ENCODE results near the gene AIMP1. TPM values are rescaled to one million over a fixed set of nuclear protein-coding genes. Genes with fewer than 3 reads are reported as not detected.

Gene AIMP1
- total RNA-seq, 1 experiment from 2014 or later: 60.4 TPM

DNA sequence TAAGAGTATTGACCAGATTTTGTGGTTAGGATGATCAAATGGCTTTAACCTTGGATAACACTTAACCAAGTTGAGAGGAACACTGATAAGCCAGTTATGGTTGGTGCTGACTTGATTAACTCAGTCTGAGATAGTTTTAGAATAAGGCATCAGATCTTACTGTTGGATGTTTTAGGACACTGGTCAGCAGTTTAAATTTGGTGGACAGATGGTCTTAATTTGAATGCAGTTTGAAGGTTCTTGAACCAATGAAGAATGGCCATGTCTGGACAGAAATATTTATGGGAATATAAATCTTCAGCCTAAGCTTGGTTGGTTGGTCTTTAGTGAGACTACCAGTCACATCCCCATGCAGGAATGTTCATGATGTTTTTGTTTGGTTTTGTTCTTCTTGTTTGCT is 54.8 kb downstream of the AIMP1 start:
- CTCF ChIA-PET: no interaction called here
- no peaks in the 10 kb centered on the region for H3K27me3 Mint-ChIP-seq (ENCODE audit: unreplicated experiment)
- intact Hi-C loops (cut with micrococcal nuclease; ENCODE audit: unreplicated experiment): no loop called here
- no TSS peak for BruUV-seq (replicated peaks)
- H3K4me1 Mint-ChIP-seq (ENCODE audit: low read depth, unreplicated experiment): peaks cover 3% of the 10 kb centered on the region
- H3K4me3 Mint-ChIP-seq (ENCODE audit: low read depth, unreplicated experiment): no peak overlapping the region
- H3K27ac Mint-ChIP-seq (ENCODE audit: unreplicated experiment): no peak overlapping the region
- no peaks in the 10 kb centered on the region for H3K9me3 Mint-ChIP-seq (ENCODE audit: low read depth, unreplicated experiment)
- H3K36me3 Mint-ChIP-seq (ENCODE audit: insufficient read depth, unreplicated experiment): no peaks in the 10 kb centered on the region
- DNase-seq: no peak
- TF ChIP-seq, protein P1, sequence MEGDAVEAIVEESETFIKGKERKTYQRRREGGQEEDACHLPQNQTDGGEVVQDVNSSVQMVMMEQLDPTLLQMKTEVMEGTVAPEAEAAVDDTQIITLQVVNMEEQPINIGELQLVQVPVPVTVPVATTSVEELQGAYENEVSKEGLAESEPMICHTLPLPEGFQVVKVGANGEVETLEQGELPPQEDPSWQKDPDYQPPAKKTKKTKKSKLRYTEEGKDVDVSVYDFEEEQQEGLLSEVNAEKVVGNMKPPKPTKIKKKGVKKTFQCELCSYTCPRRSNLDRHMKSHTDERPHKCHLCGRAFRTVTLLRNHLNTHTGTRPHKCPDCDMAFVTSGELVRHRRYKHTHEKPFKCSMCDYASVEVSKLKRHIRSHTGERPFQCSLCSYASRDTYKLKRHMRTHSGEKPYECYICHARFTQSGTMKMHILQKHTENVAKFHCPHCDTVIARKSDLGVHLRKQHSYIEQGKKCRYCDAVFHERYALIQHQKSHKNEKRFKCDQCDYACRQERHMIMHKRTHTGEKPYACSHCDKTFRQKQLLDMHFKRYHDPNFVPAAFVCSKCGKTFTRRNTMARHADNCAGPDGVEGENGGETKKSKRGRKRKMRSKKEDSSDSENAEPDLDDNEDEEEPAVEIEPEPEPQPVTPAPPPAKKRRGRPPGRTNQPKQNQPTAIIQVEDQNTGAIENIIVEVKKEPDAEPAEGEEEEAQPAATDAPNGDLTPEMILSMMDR (IDR thresholded peaks at IDR 0.05; ENCODE audit: unreplicated experiment): no peak

DNA sequence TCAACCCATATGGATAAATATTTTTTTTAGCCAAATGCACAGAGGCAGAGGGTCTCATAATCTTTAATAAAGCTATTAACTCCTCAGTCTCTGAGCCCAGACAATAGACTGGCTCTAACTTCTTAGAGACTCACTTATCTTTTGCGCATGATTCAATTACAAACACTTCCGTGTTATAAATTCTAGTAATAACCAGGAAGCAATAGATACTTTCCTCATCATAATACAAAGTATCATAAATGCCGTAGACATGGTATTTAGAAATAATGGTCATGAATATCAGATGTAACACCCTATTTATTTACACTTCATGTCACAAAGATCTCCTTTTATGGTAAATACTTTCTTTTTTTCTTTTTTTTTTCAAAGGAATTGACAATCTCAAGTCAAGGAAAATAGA is 56.7 kb downstream of the AIMP1 start:
- H3K4me3 Mint-ChIP-seq (ENCODE audit: low read depth, unreplicated experiment): no peak overlapping the region
- H3K36me3 Mint-ChIP-seq (ENCODE audit: insufficient read depth, unreplicated experiment): no peaks in the 10 kb centered on the region
- no peaks in the 10 kb centered on the region for H3K27me3 Mint-ChIP-seq (ENCODE audit: unreplicated experiment)
- intact Hi-C loops (cut with micrococcal nuclease; ENCODE audit: unreplicated experiment): no loop called here
- CTCF ChIA-PET: no interaction called here
- TF ChIP-seq, protein P1 (IDR thresholded peaks at IDR 0.05; ENCODE audit: unreplicated experiment): no peak
- H3K4me1 Mint-ChIP-seq (ENCODE audit: low read depth, unreplicated experiment): no peaks in the 10 kb centered on the region
- no peak overlapping the region for H3K27ac Mint-ChIP-seq (ENCODE audit: unreplicated experiment)
- no peak for DNase-seq
- no TSS peak for BruUV-seq (replicated peaks)
- no peaks in the 10 kb centered on the region for H3K9me3 Mint-ChIP-seq (ENCODE audit: low read depth, unreplicated experiment)

DNA sequence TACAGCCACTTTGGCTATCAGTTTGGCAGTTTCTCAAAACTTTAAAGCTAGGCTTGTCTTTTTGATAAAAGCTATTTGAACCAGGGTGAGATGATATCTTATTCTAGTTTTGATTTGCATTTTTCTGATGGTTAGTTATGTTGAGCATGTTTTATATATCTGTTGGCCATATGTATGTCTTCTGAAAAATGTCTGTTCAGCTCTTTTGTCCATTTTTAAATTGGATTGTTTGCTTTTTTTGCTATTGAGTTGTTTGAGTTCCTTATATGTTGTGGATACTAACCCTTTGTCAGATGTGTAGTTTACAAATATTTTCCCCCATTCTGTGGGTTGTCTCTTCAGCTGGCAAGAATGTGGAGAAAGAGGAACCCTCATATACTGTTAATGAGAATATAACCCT is 63.8 kb downstream of the AIMP1 start:
- no peaks in the 10 kb centered on the region for H3K27me3 Mint-ChIP-seq (ENCODE audit: unreplicated experiment)
- no peak overlapping the region for H3K4me3 Mint-ChIP-seq (ENCODE audit: low read depth, unreplicated experiment)
- H3K9me3 Mint-ChIP-seq (ENCODE audit: low read depth, unreplicated experiment): no peaks in the 10 kb centered on the region
- BruUV-seq (replicated peaks): no TSS peak
- TF ChIP-seq, protein P1 (IDR thresholded peaks at IDR 0.05; ENCODE audit: unreplicated experiment): no peak
- no peak overlapping the region for H3K27ac Mint-ChIP-seq (ENCODE audit: unreplicated experiment)
- intact Hi-C loops (cut with micrococcal nuclease; ENCODE audit: unreplicated experiment): no loop called here
- CTCF ChIA-PET: no interaction called here
- H3K36me3 Mint-ChIP-seq (ENCODE audit: insufficient read depth, unreplicated experiment): no peaks in the 10 kb centered on the region
- H3K4me1 Mint-ChIP-seq (ENCODE audit: low read depth, unreplicated experiment): no peaks in the 10 kb centered on the region
- DNase-seq: no peak

DNA sequence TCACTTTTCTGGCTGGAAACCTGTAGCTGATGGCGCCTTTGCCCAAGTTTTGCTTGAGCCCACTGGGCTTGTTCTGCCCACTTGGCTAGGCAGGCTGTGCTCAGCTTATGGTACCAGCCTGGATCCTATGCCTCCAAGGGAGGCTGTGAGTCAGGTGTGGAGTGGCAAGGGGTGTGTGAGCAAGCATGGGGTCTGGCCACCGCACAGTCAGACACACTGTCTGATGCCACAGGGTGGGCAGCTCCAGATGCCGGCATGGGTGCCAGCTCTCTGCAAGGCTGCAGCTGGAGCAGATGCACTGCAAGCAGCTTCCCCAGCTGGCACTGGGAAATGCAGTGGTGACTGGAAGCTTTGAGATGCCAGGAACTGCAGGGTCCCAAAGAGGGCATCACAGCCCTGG is 68.5 kb downstream of the AIMP1 start:
- BruUV-seq (replicated peaks): no TSS peak
- H3K4me3 Mint-ChIP-seq (ENCODE audit: low read depth, unreplicated experiment): no peak overlapping the region
- TF ChIP-seq, protein P1 (IDR thresholded peaks at IDR 0.05; ENCODE audit: unreplicated experiment): no peak
- no peak for DNase-seq
- no peaks in the 10 kb centered on the region for H3K27me3 Mint-ChIP-seq (ENCODE audit: unreplicated experiment)
- H3K27ac Mint-ChIP-seq (ENCODE audit: unreplicated experiment): no peak overlapping the region
- H3K36me3 Mint-ChIP-seq (ENCODE audit: insufficient read depth, unreplicated experiment): no peaks in the 10 kb centered on the region
- CTCF ChIA-PET: no interaction called here
- intact Hi-C loops (cut with micrococcal nuclease; ENCODE audit: unreplicated experiment): no loop called here
- no peaks in the 10 kb centered on the region for H3K9me3 Mint-ChIP-seq (ENCODE audit: low read depth, unreplicated experiment)
- no peaks in the 10 kb centered on the region for H3K4me1 Mint-ChIP-seq (ENCODE audit: low read depth, unreplicated experiment)

All from Calu3 (cell line).